ENCODE results near the gene DHFR2.

Gene DHFR2

GRCh38 chr3:94015025-94015424 lies 47.7 kb downstream of the DHFR2 start:
- no peak overlapping the region for H4K91ac ChIP-seq (ENCODE audit: low read depth, low read length)
- H3K4me2 ChIP-seq (ENCODE audit: low read length): no peak overlapping the region
- H3K14ac ChIP-seq (ENCODE audit: low read length): no peak overlapping the region
- no peak overlapping the region for H3K4me3 ChIP-seq (ENCODE audit: low read depth, low read length)
- no peak overlapping the region for H2BK120ac ChIP-seq (ENCODE audit: insufficient read depth, low read length, poor library complexity)
- H3K23ac ChIP-seq (ENCODE audit: low read length): no peak overlapping the region
- no peak overlapping the region for H3K18ac ChIP-seq (ENCODE audit: low read length)
- WGBS (ENCODE audit: extremely low coverage, insufficient coverage, insufficient read length): no CpG with 5 or more reads among the region's 1 CpG
- H3K4ac ChIP-seq (ENCODE audit: low read depth, low read length): no peak overlapping the region
- no peak overlapping the region for H4K12ac ChIP-seq (ENCODE audit: low read depth, low read length)
- no peaks in the 10 kb centered on the region for H3K36me3 ChIP-seq (ENCODE audit: control insufficient read depth in 1 of 2, insufficient read depth in 2 of 2, low read length in 2 of 2)
- no peaks in the 10 kb centered on the region for H3K27me3 ChIP-seq (ENCODE audit: insufficient read depth, low read length)
- DNase-seq: no peak
- H3K79me1 ChIP-seq (ENCODE audit: low read length): no peaks in the 10 kb centered on the region
- no peaks in the 10 kb centered on the region for H3K4me1 ChIP-seq (ENCODE audit: control insufficient read depth in 1 of 2, insufficient read depth in 2 of 2, low read length in 2 of 2)
- H3K79me2 ChIP-seq (ENCODE audit: control insufficient read depth, insufficient read depth, low read length, poor library complexity): no peaks in the 10 kb centered on the region
- H2BK5ac ChIP-seq (ENCODE audit: low read depth, low read length, poor library complexity): no peak overlapping the region
- no peak overlapping the region for H2BK12ac ChIP-seq (ENCODE audit: low read length)
- no peak overlapping the region for H3K27ac ChIP-seq (ENCODE audit: low read depth, low read length)
- no peak overlapping the region for H2AFZ ChIP-seq (ENCODE audit: insufficient read depth, low read length, poor library complexity)
- H4K8ac ChIP-seq (ENCODE audit: low read depth, low read length): no peak overlapping the region
- H2AK5ac ChIP-seq (ENCODE audit: low read length): no peak overlapping the region
- H3K9me3 ChIP-seq (ENCODE audit: insufficient read depth, low read depth, low read length): no peaks in the 10 kb centered on the region
- H3K9ac ChIP-seq (ENCODE audit: low read length): no peak overlapping the region

- WGBS (ENCODE audit: extremely low coverage, insufficient coverage, insufficient read length): no CpG with 5 or more reads among the region's 1 CpG
- no peak for DNase-seq
These were observed 50.5 kb downstream of the DHFR2 start for GRCh38 chr3:94012185-94012584.

GRCh38 chr3:94011233-94011711 lies 51.4 kb downstream of the DHFR2 start:
- no CpG with 5 or more reads among the region's 3 CpGs for WGBS (ENCODE audit: extremely low coverage, insufficient coverage, insufficient read length)
- no peak overlapping the region for H2AK5ac ChIP-seq (ENCODE audit: low read length)
- no peaks in the 10 kb centered on the region for H3K36me3 ChIP-seq (ENCODE audit: control insufficient read depth in 1 of 2, insufficient read depth in 2 of 2, low read length in 2 of 2)
- no peak overlapping the region for H2BK5ac ChIP-seq (ENCODE audit: low read depth, low read length, poor library complexity)
- H3K79me1 ChIP-seq (ENCODE audit: low read length): no peaks in the 10 kb centered on the region
- H3K27ac ChIP-seq (ENCODE audit: low read depth, low read length): no peak overlapping the region
- no peak overlapping the region for H4K91ac ChIP-seq (ENCODE audit: low read depth, low read length)
- no peaks in the 10 kb centered on the region for H3K9me3 ChIP-seq (ENCODE audit: insufficient read depth, low read depth, low read length)
- H3K79me2 ChIP-seq (ENCODE audit: control insufficient read depth, insufficient read depth, low read length, poor library complexity): no peaks in the 10 kb centered on the region
- no peaks in the 10 kb centered on the region for H3K4me1 ChIP-seq (ENCODE audit: control insufficient read depth in 1 of 2, insufficient read depth in 2 of 2, low read length in 2 of 2)
- H3K18ac ChIP-seq (ENCODE audit: low read length): no peak overlapping the region
- no peak overlapping the region for H2BK120ac ChIP-seq (ENCODE audit: insufficient read depth, low read length, poor library complexity)
- H3K4me2 ChIP-seq (ENCODE audit: low read length): no peak overlapping the region
- no peak overlapping the region for H3K4me3 ChIP-seq (ENCODE audit: low read depth, low read length)
- no peaks in the 10 kb centered on the region for H3K27me3 ChIP-seq (ENCODE audit: insufficient read depth, low read length)
- no peak overlapping the region for H3K4ac ChIP-seq (ENCODE audit: low read depth, low read length)
- no peak overlapping the region for H3K14ac ChIP-seq (ENCODE audit: low read length)
- H3K23ac ChIP-seq (ENCODE audit: low read length): no peak overlapping the region
- H2BK12ac ChIP-seq (ENCODE audit: low read length): no peak overlapping the region
- no peak overlapping the region for H2AFZ ChIP-seq (ENCODE audit: insufficient read depth, low read length, poor library complexity)
- no peak overlapping the region for H4K12ac ChIP-seq (ENCODE audit: low read depth, low read length)
- no peak overlapping the region for H4K8ac ChIP-seq (ENCODE audit: low read depth, low read length)
- H3K9ac ChIP-seq (ENCODE audit: low read length): no peak overlapping the region
- no peak for DNase-seq

More at GRCh38 chr3:94012185-94012584, 50.5 kb downstream of the DHFR2 start:
- H3K79me1 ChIP-seq (ENCODE audit: low read length): no peaks in the 10 kb centered on the region
- H3K4ac ChIP-seq (ENCODE audit: low read depth, low read length): no peak overlapping the region
- no peaks in the 10 kb centered on the region for H3K4me1 ChIP-seq (ENCODE audit: control insufficient read depth in 1 of 2, insufficient read depth in 2 of 2, low read length in 2 of 2)
- no peaks in the 10 kb centered on the region for H3K79me2 ChIP-seq (ENCODE audit: control insufficient read depth, insufficient read depth, low read length, poor library complexity)
- H4K12ac ChIP-seq (ENCODE audit: low read depth, low read length): no peak overlapping the region
- no peak overlapping the region for H3K14ac ChIP-seq (ENCODE audit: low read length)
- no peak overlapping the region for H2BK120ac ChIP-seq (ENCODE audit: insufficient read depth, low read length, poor library complexity)
- no peak overlapping the region for H3K23ac ChIP-seq (ENCODE audit: low read length)
- no peaks in the 10 kb centered on the region for H3K27me3 ChIP-seq (ENCODE audit: insufficient read depth, low read length)
- no peak overlapping the region for H3K4me2 ChIP-seq (ENCODE audit: low read length)
- no peak overlapping the region for H4K8ac ChIP-seq (ENCODE audit: low read depth, low read length)
- H2AK5ac ChIP-seq (ENCODE audit: low read length): no peak overlapping the region
- no peak overlapping the region for H3K27ac ChIP-seq (ENCODE audit: low read depth, low read length)
- H2BK5ac ChIP-seq (ENCODE audit: low read depth, low read length, poor library complexity): no peak overlapping the region
- no peak overlapping the region for H3K4me3 ChIP-seq (ENCODE audit: low read depth, low read length)
- no peak overlapping the region for H2AFZ ChIP-seq (ENCODE audit: insufficient read depth, low read length, poor library complexity)
- H2BK12ac ChIP-seq (ENCODE audit: low read length): no peak overlapping the region
- no peaks in the 10 kb centered on the region for H3K9me3 ChIP-seq (ENCODE audit: insufficient read depth, low read depth, low read length)
- no peaks in the 10 kb centered on the region for H3K36me3 ChIP-seq (ENCODE audit: control insufficient read depth in 1 of 2, insufficient read depth in 2 of 2, low read length in 2 of 2)
- H3K18ac ChIP-seq (ENCODE audit: low read length): no peak overlapping the region
- H3K9ac ChIP-seq (ENCODE audit: low read length): no peak overlapping the region
- no peak overlapping the region for H4K91ac ChIP-seq (ENCODE audit: low read depth, low read length)

GRCh38 chr3:94009608-94010007 lies 53.1 kb downstream of the DHFR2 start:
- Histone ChIP-seq H3K23ac (ENCODE audit: low read length) (no peak overlapping the region), H2AK5ac (ENCODE audit: low read length) (no peak overlapping the region), H3K4me1 (ENCODE audit: control insufficient read depth in 1 of 2, insufficient read depth in 2 of 2, low read length in 2 of 2) (no peaks in the 10 kb centered on the region), H3K79me2 (ENCODE audit: control insufficient read depth, insufficient read depth, low read length, poor library complexity) (no peaks in the 10 kb centered on the region), H3K18ac (ENCODE audit: low read length) (no peak overlapping the region), H3K36me3 (ENCODE audit: control insufficient read depth in 1 of 2, insufficient read depth in 2 of 2, low read length in 2 of 2) (no peaks in the 10 kb centered on the region), H3K4me3 (ENCODE audit: low read depth, low read length) (no peak overlapping the region), H3K79me1 (ENCODE audit: low read length) (no peaks in the 10 kb centered on the region), H4K8ac (ENCODE audit: low read depth, low read length) (no peak overlapping the region), H3K9me3 (ENCODE audit: insufficient read depth, low read depth, low read length) (no peaks in the 10 kb centered on the region), H4K91ac (ENCODE audit: low read depth, low read length) (no peak overlapping the region), H4K12ac (ENCODE audit: low read depth, low read length) (no peak overlapping the region), H3K14ac (ENCODE audit: low read length) (no peak overlapping the region), H2AFZ (ENCODE audit: insufficient read depth, low read length, poor library complexity) (no peak overlapping the region), H2BK5ac (ENCODE audit: low read depth, low read length, poor library complexity) (no peak overlapping the region), H2BK12ac (ENCODE audit: low read length) (no peak overlapping the region), H3K27ac (ENCODE audit: low read depth, low read length) (no peak overlapping the region), H3K4me2 (ENCODE audit: low read length) (no peak overlapping the region), H3K27me3 (ENCODE audit: insufficient read depth, low read length) (no peaks in the 10 kb centered on the region), H3K4ac (ENCODE audit: low read depth, low read length) (no peak overlapping the region), H2BK120ac (ENCODE audit: insufficient read depth, low read length, poor library complexity) (no peak overlapping the region), H3K9ac (ENCODE audit: low read length) (no peak overlapping the region)
- DNase-seq: no peak
- no CpG with 5 or more reads among the region's 2 CpGs for WGBS (ENCODE audit: extremely low coverage, insufficient coverage, insufficient read length)

All from trophoblast cell (in vitro differentiated cells and primary cell).